BJ (cell line): ENCODE measurements around the gene SLC2A2. TPM values are rescaled to one million over a fixed set of nuclear protein-coding genes. Genes with fewer than 3 reads are reported as not detected.

Experiments
- CTCF ChIA-PET: fragments of 350-600 bp; formaldehyde crosslinking; extraction: SDS; loops from one replicate; lab custom pipeline; 2021; ENCODE audit warnings: antibody characterized with exemption, inconsistent platforms; lab: Yijun Ruan, JAX
- POLR2A ChIA-PET: fragments of 300-600 bp; sonication (Branson Sonifier 250); formaldehyde crosslinking; extraction: SDS; loops from one replicate; lab custom pipeline; 2021; ENCODE audit warnings: antibody characterized with exemption; lab: Charles Lee
- DNase-seq: peaks from one replicate; pipeline ENCODE4 v3.0.0-alpha.2; 2011; ENCODE audit warnings: low read depth
- H3K27me3 ChIP-seq: 2 replicates; pipeline ENCODE4 v1.6.0; 2011; ENCODE audit warnings: low read length; ENCODE audit not compliant: control insufficient read depth, insufficient read depth
- H3K36me3 ChIP-seq: 2 replicates; pipeline ENCODE4 v1.5.1; 2011; ENCODE audit warnings: low read length; ENCODE audit not compliant: control insufficient read depth, insufficient read depth
- H3K4me3 ChIP-seq: 2 replicates; pipeline ENCODE4 v1.5.1; 2011; ENCODE audit warnings: low read depth, mild to moderate bottlenecking, control low read depth, low read length
- CTCF ChIP-seq: IDR thresholded peaks from 2 replicates; pipeline ENCODE4 v1.5.1; 2011; ENCODE audit warnings: low read depth, mild to moderate bottlenecking, control low read depth, inconsistent platforms, low read length, moderate library complexity; ENCODE audit not compliant: insufficient read depth
- polyA plus RNA-seq: library from polyadenylated mRNA; depleted of rRNA; stranded (reverse); fragments of >200 nt; gene quantifications from 2 replicates; pipeline ENCODE4 v1.2.3, GENCODE V29; 2011

Gene SLC2A2
- polyA plus RNA-seq, 1 experiment: not detected

GRCh38 chr3:170988378-170988777 is 38.1 kb downstream of the SLC2A2 start:
- Histone ChIP-seq H3K36me3 (no peaks in the 10 kb centered on the region), H3K27me3 (no peaks in the 10 kb centered on the region), H3K4me3 (no peak overlapping the region)
- TF ChIP-seq CTCF: no peak
- ChIA-PET POLR2A (no interaction called here), CTCF (no interaction called here)
- no peak for DNase-seq

- CTCF ChIA-PET: interaction anchor here (1.8 kb wide), 1 partner anchor 10 kb away, joined by 4 read pairs; no protein-coding TSS in a partner anchor
- Histone ChIP-seq H3K27me3 (no peaks in the 10 kb centered on the region), H3K4me3 (no peak overlapping the region), H3K36me3 (no peaks in the 10 kb centered on the region)
- TF ChIP-seq CTCF: no peak
- POLR2A ChIA-PET: no interaction called here
- no peak for DNase-seq
These were observed 41.2 kb downstream of the SLC2A2 start for GRCh38 chr3:170985304-170985703.

GRCh38 chr3:170982733-170983132 is 43.8 kb downstream of the SLC2A2 start:
- ChIA-PET POLR2A (no interaction called here), CTCF (no interaction called here)

GRCh38 chr3:170980399-170980798 is 46.1 kb downstream of the SLC2A2 start:
- CTCF ChIA-PET: no interaction called here
- H3K4me3 ChIP-seq: no peak overlapping the region
- POLR2A ChIA-PET: no interaction called here
- no peak for DNase-seq
- no peaks in the 10 kb centered on the region for H3K27me3 ChIP-seq
- no peak for TF ChIP-seq CTCF
- no peaks in the 10 kb centered on the region for H3K36me3 ChIP-seq

More at GRCh38 chr3:170982733-170983132, 43.8 kb downstream of the SLC2A2 start:
- Histone ChIP-seq H3K36me3 (no peaks in the 10 kb centered on the region), H3K27me3 (no peaks in the 10 kb centered on the region), H3K4me3 (no peak overlapping the region)
- no peak for TF ChIP-seq CTCF
- DNase-seq: no peak

GRCh38 chr3:170977949-170978745 is 48.4 kb downstream of the SLC2A2 start:
- ChIA-PET POLR2A (no interaction called here), CTCF (interaction anchor here (0.6 to 1.3 kb wide), 4 partner anchors 12 to 194 kb away, joined by 3 read pairs; no protein-coding TSS in a partner anchor)
- TF ChIP-seq CTCF: no peak
- no peak overlapping the region for H3K4me3 ChIP-seq
- H3K36me3 ChIP-seq: no peaks in the 10 kb centered on the region
- no peaks in the 10 kb centered on the region for H3K27me3 ChIP-seq
- DNase-seq: no peak
